Renal cortex interstitium (tissue), 11 donors: Measurements from ENCODE around the gene ZBED2. TPM values are rescaled to one million over a fixed set of nuclear protein-coding genes. Genes with fewer than 3 reads are reported as not detected.
"Not testable (repeated sequence)": the region's sequence is repeated elsewhere in the genome, so short reads cannot be mapped to it uniquely, and the experiment has no call there.

Experiments used
- DNase-seq, 11 donors: peaks; one replicate each; pipeline ENCODE4 v3.0.0-alpha.2; 2013; ENCODE audit warnings: low read depth in 9 of 11, low spot score in 4 of 11; ENCODE audit errors: extremely low read depth in 1 of 11
- polyA plus RNA-seq, 3 donors: library from polyadenylated mRNA; unstranded; fragments of 120-200 nt; gene quantifications; one replicate each; pipeline ENCODE4 v1.2.1, GENCODE V29; 2013; ENCODE audit not compliant: insufficient read length in 3 of 3

Gene ZBED2
- polyA plus RNA-seq, 3 donors, result 0.21 to 0.49 (median 0.44) TPM

DNA sequence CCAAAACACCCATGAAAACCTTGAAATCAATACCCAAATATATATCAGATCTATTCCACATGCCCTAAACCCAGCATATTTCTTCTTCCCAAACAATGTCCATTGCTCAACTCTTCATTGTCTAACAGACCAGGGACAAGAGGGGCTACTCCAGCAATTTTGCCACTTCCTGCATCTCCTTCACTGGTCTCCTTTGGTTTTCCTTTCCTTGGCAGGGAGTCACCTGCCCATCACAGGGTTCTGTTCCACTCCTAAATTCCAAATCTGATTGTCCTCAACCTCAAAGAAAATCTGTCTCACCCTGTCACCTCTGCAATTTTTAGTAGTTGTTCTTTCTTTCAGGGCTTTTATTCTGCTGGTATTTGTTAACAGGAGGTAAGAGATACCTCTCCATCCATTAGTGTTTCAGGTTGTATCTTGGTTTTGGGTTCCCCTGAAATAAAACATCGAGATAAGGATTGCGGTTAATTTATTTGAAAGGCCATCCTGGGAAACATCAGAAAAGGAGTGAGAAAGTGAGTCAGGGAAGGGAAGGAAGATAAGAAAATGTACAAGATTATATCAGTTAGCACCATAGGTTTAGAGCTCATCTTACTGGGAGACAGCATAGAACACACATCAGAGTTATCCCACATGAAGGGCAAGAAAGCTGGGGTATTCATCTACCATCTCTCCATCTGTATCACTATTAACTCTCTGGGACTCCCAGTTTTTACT lies 13.6 kb downstream of the ZBED2 start:
- DNase-seq, result no peak

DNA sequence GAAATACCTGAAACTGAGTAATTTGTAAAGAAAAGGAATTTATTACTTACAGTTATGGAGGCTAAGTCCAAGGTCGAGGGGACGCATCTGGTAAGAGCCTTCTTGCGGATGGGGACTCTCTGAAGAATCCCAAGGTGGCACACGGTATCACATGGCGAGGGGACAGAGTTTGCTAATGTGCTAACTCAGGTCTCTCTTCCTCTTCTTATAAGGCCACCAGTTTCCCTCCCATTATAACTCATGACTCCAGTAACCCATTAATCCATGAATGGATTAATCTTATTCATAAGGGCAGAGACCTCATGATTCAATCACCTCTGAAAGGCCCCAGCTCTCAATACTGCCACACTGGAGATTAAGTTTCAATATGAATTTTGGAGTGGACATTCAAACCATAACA lies 15.7 kb downstream of the ZBED2 start:
- no peak for DNase-seq

DNA sequence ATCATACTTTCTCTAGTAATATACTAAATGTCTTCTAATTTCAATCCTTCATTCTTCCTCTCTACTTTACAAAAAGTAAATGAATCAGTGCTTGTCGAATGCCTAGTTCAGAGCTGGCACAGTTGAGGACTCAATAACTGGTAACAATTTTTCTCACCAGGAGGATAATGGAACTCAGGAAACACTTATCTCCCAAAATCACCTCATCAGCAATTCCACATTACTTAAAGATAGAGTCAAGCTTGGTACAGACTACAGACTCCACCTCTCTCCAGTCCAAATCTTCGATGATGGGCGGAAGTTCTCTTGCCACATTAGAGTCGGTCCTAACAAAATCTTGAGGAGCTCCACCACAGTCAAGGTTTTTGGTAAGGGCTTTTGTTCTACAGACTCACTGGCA lies 16.3 kb downstream of the ZBED2 start:
- no peak for DNase-seq

DNA sequence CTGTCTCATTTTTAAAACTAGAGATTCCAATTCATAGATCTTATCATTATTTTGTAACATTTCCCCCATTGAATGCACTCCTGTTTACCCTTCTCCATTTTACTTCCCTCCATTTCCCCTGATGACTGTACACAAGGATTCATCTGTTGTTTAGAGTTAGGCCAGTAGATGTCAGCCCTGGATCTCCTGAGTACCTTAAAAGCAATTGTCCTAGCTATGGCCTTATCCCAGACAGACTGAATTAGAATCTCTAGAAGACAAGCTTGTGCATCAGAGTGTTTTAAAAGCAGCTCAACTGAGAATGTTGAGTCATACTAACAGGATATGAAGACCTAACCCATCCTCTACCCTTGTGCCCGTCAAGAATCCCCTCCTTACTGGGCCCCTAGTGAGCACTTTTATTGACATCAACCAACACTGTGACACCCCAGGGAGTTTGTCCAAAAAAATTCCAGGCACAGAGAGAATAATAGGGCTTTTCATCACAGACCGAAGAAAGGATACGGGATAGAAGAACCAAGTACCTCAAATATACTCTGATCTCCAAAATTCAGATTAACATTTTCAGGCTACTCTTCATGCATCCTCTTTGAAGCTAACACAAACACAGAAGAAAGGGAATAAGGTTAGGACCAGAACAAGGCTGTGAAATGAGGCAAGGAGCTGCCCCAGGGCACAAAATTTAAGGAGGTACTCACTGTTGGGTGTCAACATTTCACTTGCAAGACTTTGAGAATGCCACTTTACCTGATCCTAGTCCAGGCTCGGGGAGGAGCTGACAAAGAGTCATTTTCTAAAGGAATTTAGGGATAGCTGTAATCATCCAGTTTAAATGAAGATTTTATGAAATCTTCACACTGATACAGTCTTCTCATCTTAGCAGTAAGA lies 17.1 kb downstream of the ZBED2 start:
- peak in 4 of 11 donors; percentile 1 to 17 (median 11) for DNase-seq

DNA sequence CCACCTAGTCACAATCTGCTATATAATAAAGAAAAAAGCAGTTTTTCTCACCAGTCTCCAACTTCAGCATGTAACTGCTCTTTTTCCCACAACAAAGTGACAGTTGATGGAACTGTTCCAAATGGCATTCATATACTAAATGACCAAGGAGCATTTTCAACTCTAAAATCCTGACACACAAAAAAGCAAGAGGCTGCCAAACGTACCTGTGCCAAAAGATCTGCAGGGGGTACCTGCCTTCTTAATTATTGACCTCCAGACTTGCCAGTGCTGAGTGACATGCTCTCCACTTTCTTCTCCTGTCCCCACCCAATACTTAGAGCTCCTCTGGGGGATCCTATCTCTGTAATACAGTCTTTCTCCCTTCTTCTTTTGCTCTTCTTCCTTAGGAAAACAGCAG lies 18.0 kb downstream of the ZBED2 start:
- no peak for DNase-seq

DNA sequence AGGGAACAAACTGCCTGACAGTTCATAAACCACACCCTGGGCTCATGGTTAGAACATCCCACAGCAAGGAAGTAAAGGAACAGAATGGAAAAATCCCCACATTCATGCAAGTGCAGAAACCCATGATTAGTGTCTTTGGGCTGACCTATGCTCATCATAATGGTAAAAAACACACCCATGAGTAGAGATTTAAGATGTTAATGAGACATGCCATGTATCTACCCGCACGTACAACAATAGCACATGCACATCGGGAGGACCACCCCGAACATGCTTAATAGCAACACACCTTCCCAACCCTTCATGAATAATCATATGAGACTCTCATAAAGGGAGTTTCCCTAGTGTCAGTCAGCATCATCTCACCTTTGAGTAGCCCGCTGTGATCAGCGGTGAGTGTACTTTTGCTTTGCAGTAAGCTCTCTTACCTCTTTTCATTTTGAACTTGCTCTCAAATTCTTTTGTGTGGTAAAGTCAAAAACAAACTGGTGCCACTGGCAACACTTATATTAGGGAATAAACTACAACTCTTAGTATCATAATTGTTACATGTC lies 23.2 kb downstream of the ZBED2 start:
- DNase-seq, result no peak

DNA sequence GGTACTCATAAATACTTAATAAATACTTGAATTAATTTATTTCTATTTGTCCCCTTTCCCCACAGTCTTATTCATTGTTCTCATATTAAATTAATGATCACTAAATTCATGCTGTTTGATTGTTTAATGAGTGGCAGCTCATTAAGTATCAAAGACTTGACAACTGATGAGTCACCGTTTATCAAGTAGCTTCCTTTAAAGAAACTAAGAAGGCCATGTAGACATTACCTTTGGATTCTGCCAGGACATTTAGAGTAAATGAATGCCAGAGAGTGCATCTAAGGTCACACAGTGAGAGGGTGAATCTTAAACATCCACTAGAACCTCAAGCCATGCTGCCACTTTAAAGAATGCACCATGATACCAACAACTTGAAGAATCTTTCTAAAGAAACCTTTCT lies 23.9 kb downstream of the ZBED2 start:
- no peak for DNase-seq

DNA sequence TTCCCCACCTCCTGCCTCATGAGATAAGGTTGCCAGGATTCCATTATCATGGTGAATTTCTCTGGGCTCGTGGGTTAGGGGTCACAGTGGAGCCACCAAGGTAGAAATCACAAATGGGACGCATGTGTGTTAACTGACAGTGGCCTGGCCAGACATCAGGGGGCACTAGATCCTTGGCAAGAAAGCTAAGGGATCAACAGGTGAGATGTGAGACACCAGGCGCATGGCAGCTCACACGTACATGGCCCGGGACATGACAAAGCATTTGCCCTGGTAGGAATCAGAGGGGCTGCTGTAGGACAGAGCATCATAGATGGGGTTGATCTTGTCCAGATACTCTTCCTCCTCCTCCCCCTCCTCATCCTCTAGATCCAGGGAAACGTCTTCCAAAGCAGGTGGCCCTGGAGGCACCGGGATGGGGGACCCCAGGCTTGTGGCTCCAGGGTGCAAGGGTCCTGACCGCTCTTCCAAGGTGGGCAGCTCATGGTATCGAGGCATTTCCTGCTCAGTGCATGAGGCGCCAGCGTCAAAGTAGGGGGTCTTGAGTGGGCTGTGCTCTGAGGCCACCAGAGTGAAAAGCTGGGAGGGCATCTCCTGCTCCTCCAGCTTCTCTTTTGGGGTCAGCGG lies 24.6 kb downstream of the ZBED2 start:
- DNase-seq, result no peak

DNA sequence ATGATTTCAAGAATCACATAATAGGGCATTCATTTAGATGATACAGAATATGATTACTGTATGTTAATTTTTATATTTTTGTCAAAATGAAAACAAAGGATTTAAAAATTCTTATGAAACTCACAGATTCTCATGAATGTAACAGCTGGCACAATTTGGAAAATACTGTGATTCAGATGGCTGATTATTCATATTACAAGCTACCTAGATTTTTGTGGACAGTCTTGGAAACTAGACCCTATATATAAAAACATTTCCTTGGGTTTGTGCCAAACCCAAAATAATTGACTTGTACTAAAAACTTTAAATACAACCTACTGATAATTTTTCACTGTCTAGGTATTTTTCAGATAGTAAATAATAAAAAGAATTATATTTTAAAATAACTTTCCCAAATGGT lies 26.2 kb downstream of the ZBED2 start:
- no peak for DNase-seq

DNA sequence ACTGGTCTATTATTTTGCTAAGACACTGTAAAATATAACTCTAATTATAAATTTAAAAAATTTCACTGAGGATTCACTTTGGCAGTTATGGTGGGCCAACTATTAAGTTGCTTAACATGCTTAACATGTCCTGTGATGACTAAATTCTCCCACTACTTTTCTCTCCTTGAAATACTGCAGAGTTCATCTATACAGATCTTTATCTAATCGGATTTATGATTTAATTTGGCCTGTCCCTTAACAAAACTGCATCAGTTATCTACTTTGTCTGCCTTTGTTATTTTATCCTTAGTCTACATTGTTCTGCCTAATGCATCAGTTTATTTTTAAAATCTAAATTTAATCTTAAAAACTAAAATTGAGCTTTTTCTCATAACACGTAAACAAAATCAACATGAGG lies 26.8 kb downstream of the ZBED2 start:
- no peak for DNase-seq

DNA sequence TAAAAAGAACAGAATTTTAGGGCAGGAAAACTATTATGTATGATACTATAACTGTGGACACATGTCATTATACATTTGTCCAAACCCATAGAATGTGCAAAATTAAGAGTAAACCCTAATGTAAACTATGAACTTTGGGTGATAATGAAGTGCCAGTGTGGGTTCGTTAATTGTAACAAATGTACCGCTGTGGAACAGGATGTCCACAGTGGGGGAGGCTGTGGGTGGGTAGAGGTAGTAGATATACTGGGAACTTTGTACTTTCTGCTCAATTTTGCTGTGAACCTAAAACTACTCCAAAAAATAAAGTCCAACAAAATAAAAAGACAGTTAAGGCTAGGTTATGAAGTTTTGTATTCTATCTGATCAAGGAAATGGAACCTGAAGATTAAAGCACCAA lies 28.3 kb downstream of the ZBED2 start:
- no peak for DNase-seq

DNA sequence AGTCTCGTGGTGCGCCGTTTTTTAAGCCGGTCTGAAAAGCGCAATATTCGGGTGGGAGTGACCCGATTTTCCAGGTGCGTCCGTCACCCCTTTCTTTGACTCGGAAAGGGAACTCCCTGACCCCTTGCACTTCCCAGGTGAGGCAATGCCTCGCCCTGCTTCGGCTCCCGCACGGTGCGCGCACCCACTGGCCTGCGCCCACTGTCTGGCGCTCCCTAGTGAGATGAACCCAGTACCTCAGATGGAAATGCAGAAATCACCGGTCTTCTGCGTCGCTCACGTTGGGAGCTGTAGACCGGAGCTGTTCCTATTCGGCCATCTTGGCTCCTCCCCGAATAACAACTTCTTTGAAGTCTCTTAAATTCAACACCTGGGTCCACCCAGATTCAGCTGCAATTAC lies 33.2 kb downstream of the ZBED2 start:
- DNase-seq, result not testable (repeated sequence)

DNA sequence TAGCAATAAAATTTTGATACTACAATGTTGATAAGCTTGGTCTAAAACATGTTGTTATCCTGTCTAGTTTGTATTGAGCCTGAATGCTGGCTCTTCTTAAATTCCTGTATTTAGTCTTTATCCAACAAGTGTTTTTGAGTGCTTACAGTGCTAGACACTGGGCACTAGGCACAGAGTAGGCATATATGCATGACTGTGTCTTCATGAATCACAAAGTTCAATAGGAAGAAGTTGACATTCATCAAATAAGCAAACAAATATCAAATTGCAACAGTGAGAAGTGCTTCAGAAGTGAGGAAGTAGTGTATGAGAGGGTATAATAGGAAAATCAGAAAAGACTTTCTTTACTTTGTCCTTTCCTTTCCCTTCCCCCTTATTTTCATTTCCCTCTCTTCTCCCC lies 46.4 kb downstream of the ZBED2 start:
- DNase-seq, result no peak

DNA sequence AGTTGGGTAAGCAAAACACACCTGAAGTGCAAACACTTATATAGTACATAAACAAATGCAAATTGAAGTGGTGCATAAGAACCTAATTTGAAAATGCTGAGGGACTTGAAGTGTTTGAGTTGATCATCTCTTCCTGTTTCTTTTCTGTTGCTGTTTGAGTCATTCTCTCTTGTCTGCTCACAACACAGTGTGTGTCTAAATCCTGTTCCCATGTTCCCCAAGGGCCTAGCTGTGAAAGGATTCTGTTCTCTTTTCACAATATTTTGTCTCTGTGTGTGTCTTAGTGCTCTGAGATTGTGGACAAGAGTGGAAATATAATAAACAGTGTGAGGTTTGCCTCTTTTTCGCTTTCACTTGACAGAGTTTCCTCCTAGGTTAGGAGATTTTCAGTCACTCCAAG lies 47.1 kb downstream of the ZBED2 start:
- no peak for DNase-seq

DNA sequence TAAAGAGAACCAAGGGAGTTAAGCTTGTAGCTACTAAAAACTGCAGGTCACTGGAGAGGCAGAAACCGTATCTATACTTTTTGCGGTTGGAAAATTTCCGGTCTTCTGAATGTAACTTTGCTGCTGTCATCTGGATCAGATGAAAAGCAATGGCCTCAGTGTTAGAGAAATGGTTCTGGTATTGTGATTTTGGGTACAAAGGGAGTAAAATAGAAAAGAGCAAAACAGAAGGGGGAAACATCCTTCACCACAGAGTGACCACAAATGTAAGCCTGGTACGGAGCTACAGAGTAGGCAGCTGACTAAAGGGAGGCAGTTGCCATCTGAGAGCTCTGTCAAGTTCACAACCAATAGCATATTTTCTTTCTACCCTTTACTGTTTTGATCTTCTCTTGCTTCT lies 47.5 kb downstream of the ZBED2 start:
- DNase-seq, result no peak

DNA sequence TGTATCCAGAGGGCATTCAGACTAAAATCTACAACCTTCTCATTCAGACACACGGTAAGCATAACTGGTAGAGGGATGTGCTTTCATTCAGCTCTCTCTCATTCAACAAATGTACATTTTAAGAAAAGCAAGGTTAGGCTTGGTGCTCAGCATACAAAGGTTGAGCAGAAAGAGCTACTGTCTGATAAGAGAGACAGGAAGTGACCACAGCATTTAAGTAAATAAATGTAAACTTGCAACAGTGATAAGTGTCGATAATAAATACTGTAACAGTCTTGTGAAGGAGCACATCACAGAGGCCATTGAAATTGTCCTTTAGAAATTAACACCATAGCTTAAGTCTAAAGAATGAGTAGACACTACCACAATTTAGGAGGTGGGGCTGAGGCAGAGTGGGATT lies 49.8 kb downstream of the ZBED2 start:
- DNase-seq, result no peak
